ENCODE data around the gene PPP3R1.

DNA sequence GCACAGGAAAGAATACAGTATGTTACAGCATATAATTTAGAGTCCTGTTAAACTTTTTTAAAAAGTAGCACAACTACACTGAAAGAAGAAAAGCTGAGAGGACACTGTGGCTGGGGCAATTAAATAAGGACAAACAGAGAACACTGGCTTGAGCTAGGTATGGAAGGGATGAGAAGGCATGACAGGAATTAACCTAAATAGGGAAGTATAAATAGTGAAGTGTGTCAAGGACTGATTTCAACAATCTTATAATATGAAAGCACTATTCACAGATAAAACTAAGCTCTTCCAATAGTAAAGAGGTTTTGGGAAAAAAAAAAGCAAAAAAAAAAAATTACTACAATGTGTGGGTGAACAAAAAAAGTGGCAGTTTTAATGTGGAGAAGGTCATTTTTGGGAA is 45.5 kb downstream of the PPP3R1 start:
- TF ChIP-seq, protein P1, sequence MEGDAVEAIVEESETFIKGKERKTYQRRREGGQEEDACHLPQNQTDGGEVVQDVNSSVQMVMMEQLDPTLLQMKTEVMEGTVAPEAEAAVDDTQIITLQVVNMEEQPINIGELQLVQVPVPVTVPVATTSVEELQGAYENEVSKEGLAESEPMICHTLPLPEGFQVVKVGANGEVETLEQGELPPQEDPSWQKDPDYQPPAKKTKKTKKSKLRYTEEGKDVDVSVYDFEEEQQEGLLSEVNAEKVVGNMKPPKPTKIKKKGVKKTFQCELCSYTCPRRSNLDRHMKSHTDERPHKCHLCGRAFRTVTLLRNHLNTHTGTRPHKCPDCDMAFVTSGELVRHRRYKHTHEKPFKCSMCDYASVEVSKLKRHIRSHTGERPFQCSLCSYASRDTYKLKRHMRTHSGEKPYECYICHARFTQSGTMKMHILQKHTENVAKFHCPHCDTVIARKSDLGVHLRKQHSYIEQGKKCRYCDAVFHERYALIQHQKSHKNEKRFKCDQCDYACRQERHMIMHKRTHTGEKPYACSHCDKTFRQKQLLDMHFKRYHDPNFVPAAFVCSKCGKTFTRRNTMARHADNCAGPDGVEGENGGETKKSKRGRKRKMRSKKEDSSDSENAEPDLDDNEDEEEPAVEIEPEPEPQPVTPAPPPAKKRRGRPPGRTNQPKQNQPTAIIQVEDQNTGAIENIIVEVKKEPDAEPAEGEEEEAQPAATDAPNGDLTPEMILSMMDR (IDR thresholded peaks at IDR 0.05): no peak
- no peak for TF ChIP-seq POLR2AphosphoS5 (IDR thresholded peaks at IDR 0.05)
